Measurements from ENCODE around the gene DBH. TPM values are rescaled to one million over a fixed set of nuclear protein-coding genes. Genes with fewer than 3 reads are reported as not detected.

The DBH gene
- polyA plus RNA-seq, 6 donors from 2014 or later: not detected

DNA sequence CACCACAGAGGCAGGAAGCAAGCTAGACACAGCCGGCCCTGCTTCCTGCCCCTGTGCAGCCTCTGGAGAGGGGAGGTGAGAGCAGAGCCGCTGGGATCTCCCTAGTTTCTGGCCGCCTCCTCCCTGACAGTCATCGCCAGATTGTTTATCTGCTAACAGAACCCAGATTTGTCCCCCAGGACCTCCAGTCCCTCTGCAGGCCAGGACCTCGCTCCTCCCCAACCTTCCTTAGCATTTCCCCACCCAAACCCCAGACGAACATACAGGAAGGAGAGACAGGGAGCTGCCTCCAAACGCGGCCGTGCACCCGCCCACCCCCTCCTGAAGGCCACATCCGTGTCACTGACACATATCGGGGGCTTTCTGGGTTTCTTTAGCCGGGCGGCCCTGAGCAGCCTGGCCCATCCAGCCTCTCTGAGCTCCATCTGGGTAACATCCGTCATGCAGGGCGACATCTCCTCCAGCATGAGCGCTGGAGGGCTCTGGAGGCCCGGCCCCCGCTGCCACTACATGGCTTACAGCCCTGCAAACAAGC is 47.5 kb downstream of the DBH start:
- H3K27me3 Mint-ChIP-seq: peaks cover 0 to 10% (median 0%) of the 10 kb centered on the region in 3 donors
- DNase-seq: no peak
- peak overlapping the region in 3 of 8 donors; percentile 5 to 66 (median 29) for H3K4me3 Mint-ChIP-seq
- H3K9me3 Mint-ChIP-seq: no peaks in the 10 kb centered on the region
- ATAC-seq (ENCODE audit: low read depth in 2 of 2): peak in 1 of 2 donors; percentile 45
- peak overlapping the region in 2 of 6 donors; percentile 27 to 62 for H3K27ac Mint-ChIP-seq
- H3K4me1 Mint-ChIP-seq: peaks cover 0 to 9% (median 0%) of the 10 kb centered on the region in 3 donors
- H3K36me3 Mint-ChIP-seq: no peaks in the 10 kb centered on the region

DNA sequence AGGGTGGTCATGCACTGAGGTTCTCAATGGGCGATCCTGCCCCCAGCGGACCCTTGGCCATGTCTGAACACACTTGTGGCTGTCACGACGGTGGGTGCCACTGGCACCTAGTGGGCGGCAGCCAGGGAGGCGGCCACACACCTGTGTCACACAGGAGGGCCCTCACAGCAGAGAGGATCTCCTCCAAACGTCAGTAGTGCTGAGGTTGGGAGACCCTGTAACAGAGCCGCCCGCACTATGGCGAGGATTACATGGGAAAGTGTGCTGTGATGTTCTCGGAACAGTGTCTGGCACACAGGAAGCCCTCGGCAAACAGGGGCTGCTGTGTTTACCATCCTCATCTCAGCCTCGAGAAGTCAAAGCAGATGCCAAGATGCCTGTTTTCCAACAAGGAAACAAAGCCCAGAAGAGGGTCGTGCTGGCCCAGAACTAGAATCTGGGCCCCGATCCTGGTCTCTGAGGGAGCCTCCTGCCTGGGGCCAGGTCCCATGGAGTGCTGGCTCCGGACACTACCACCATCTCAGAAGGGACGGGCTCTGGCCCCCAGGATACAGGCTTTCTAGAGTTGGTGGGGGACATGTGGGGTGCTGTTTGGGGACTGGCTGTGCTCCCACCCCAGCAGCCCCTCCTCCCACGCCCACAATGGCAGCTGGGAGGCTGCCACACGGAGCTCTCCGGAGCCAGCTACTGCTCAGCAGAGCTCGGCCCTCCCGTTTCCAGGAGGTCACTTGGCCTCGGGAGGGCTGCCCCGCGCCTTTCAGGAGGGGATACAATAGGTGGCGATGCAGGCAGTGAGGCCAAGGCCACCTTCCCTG is 48.2 kb downstream of the DBH start:
- peaks cover 0 to 12% (median 0%) of the 10 kb centered on the region in 3 donors for H3K27me3 Mint-ChIP-seq
- H3K27ac Mint-ChIP-seq: no peak overlapping the region
- no peaks in the 10 kb centered on the region for H3K36me3 Mint-ChIP-seq
- H3K4me3 Mint-ChIP-seq: peak overlapping the region in 1 of 8 donors; percentile 66
- H3K9me3 Mint-ChIP-seq: no peaks in the 10 kb centered on the region
- ATAC-seq (ENCODE audit: low read depth in 2 of 2): no peak
- peaks cover 0 to 9% (median 0%) of the 10 kb centered on the region in 3 donors for H3K4me1 Mint-ChIP-seq
- no peak for DNase-seq

DNA sequence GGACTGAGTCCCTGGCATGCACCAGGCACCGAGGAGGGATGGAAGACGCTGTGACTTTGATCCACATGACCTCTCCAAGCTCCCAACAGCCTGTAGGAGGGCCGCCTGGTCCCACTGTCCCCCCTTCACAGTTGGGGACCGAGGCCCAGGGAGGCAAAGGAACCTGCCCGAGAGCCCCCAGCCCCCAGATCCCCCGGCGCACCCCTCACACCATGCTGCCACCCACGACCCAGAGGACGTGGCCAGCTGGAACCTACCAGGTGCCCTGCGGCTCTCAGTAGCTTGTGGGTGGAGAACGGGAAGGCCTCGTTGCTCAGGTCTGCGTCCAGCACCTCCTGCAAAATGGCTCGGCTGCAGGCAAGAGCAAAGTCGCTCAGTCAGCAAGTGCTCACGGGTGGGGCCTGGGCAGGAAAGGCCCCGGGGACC is 48.8 kb downstream of the DBH start:
- peaks cover 0 to 12% (median 0%) of the 10 kb centered on the region in 3 donors for H3K27me3 Mint-ChIP-seq
- H3K4me1 Mint-ChIP-seq: peaks cover 0 to 9% (median 0%) of the 10 kb centered on the region in 3 donors
- ATAC-seq (ENCODE audit: low read depth in 2 of 2): no peak
- H3K9me3 Mint-ChIP-seq: no peaks in the 10 kb centered on the region
- no peaks in the 10 kb centered on the region for H3K36me3 Mint-ChIP-seq
- H3K4me3 Mint-ChIP-seq: no peak overlapping the region
- DNase-seq: no peak
- H3K27ac Mint-ChIP-seq: no peak overlapping the region

DNA sequence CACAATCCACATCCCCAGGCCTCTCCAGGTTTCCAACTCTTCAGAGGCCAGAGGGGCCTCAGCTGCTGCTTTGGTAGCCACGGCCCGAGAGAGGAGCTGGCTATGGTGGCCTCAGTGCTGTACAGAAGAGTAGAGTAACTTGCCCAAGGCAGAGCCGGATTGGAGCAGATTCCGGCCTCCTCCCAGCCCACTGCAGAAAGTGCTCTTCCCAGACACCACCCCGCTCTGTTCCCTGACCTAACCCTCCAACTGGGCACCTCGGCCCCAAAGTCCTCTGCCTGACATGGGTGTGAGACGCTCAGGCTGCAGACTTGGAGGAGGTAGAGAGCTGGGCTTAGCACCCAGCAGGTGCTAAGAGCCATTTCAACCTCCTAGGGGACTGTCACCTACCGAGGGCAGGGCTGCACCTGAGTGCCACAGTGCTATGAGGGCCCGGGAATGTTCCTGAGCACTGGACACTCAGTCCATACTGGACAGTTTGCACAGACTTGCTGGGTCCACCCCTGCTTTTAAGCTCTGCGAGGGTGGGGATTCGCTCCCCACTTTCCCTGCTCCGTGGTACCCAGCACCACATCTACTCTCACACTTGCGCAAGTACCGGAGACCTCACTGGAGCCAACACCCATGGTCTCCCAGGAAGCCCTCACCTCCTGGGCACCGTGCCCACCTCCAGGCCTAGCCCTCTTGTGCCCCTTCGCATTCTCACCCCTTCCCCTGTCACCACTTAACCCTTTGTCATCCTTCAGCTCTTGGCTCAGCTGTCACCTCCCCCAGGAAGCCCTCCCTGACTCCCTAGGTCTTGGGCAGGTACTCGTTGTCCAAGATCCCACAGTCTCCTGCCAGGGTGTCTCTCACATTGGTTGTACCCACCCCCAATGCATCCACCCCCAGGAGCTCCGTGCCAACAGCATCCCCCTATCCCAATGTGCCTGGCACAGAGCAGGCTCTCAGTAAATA is 49.8 kb downstream of the DBH start:
- Mint-ChIP-seq H3K4me3 (no peak overlapping the region), H3K27ac (peak overlapping the region in 2 of 6 donors; percentile 38 to 78), H3K36me3 (no peaks in the 10 kb centered on the region), H3K27me3 (peaks cover 0 to 12% (median 0%) of the 10 kb centered on the region in 3 donors), H3K4me1 (peaks cover 0 to 9% (median 0%) of the 10 kb centered on the region in 3 donors), H3K9me3 (no peaks in the 10 kb centered on the region)
- DNase-seq (no peak), ATAC-seq (ENCODE audit: low read depth in 2 of 2) (no peak)

DNA sequence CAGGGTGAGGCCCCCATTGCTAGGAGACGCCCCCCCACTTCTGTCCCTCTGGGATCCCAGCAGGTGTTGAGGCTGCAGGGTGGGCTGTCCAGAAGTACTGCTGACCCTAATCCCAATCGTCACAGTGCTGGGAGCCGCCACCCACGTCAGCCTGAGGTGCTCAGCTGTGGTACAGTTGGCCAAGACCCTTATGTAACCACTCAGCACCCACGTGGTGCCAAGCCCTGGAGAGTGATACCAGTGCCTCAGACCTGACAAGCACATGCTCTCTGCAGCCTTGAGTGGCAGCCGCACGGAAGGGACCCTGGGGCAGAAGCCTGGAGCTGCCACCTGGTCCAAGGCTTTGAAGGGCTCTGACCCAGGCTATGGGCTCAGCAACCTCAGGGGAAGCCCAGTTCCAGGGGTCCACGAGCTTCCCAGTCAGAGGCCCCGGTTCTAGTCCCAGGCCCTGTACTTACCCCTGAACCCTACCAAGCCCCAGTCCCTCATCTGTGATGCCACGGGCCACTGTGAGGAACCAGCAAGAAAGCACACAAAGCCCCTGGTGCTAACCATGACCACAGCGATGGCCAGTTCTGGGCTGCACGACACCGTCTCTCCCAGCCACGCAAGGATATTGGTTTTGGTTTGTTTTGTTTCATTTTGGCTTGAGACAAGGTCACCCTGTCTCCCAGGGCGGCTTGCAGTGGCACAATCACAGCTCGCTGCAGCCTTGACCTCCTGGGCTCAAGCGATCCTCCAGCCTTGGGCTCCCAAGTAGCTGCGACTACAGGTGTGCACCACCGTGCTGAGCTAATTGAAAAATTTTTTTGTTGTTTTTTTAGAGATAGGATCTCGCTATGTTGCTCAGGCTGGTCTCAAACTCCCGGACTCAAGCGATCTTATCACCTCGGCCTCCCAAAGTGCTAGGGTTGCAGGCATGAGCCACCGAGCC is 50.7 kb downstream of the DBH start:
- H3K9me3 Mint-ChIP-seq: no peaks in the 10 kb centered on the region
- no peak overlapping the region for H3K4me3 Mint-ChIP-seq
- peak overlapping the region in 1 of 6 donors; percentile 50 for H3K27ac Mint-ChIP-seq
- no peaks in the 10 kb centered on the region for H3K36me3 Mint-ChIP-seq
- peaks cover 0 to 12% (median 0%) of the 10 kb centered on the region in 3 donors for H3K27me3 Mint-ChIP-seq
- H3K4me1 Mint-ChIP-seq: peaks cover 0 to 9% (median 0%) of the 10 kb centered on the region in 3 donors
- DNase-seq (no peak), ATAC-seq (ENCODE audit: low read depth in 2 of 2) (no peak)

DNA sequence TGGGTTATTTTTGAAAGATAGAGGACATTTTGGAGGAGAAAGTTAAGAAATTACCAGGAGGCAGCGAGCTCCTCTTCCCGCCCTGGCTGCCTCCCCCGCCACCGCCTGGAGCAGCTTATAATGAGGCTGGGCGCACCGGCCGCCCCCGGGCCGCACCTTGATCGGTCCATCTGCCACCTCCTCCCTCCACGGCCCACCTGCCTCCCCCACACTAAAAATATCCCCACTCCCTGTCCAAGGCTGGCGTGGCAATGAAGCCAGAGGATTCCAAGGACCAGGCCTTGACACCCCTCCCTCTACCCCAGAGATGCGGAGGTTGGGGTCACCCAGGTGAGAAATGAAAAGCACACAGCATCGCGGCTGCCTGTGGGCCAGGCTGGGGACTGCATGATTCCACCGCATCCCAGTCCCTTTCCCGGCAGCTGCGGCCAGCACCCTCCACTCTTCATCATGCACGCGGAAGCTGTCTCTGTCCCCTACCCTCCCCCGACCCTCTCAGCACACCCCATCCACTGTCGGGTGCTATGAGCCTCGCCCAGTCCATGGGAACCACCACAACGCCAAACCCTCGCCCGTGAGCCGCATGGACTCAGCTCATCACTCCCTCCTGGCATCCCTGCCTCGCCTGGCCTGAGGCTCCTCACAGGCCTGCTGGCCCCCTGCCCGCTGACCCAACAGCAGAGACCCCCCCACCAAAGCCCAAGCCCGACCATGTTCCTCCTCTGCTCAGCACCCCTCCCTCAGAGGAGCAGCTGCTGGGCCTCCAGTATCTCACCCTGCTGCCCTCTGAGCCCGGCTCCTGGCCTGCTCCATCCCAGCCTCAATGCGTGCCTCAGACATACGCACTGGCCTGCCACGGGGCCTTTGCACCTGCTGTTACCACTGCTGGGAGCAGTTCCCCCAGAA is 51.9 kb downstream of the DBH start:
- H3K27ac Mint-ChIP-seq: no peak overlapping the region
- no peak overlapping the region for H3K4me3 Mint-ChIP-seq
- H3K27me3 Mint-ChIP-seq: peaks cover 0 to 12% (median 11%) of the 10 kb centered on the region in 3 donors
- DNase-seq (no peak), ATAC-seq (ENCODE audit: low read depth in 2 of 2) (no peak)
- peaks cover 0 to 9% (median 0%) of the 10 kb centered on the region in 3 donors for H3K4me1 Mint-ChIP-seq
- H3K36me3 Mint-ChIP-seq: no peaks in the 10 kb centered on the region
- H3K9me3 Mint-ChIP-seq: no peaks in the 10 kb centered on the region

DNA sequence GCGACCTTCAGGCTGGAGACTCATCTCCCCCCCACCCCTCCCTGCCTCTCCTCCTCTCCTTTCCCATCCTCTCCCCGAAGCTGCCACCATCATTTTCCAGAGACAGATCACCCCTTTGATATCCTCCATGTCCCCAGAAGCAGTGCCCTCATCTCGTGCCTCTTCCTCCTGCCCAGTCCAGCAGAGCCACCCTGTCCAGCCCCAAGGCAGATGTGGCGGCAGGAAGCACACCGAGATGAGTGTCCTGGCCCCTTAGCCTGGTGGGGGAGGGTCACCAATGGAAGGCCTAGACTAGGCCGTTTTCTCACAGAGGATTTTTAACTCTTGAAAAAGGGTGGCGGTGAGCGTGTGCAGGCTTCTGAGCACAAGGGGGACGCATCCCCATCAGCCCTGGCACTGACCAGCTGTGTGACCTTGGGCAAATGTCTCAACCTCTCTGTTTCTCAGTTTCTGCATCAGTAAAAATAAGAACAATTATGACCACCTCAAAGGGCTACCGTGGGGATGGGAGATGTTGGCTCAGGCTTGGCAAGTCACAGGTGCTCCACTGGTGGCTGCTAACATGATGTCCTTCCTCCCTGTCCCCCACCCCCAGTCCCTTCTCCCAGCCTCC is 53.1 kb downstream of the DBH start:
- Mint-ChIP-seq H3K27me3 (peaks cover 0 to 18% (median 15%) of the 10 kb centered on the region in 3 donors), H3K27ac (no peak overlapping the region), H3K4me1 (no peaks in the 10 kb centered on the region), H3K4me3 (no peak overlapping the region), H3K9me3 (no peaks in the 10 kb centered on the region), H3K36me3 (no peaks in the 10 kb centered on the region)
- DNase-seq (no peak), ATAC-seq (ENCODE audit: low read depth in 2 of 2) (no peak)

DNA sequence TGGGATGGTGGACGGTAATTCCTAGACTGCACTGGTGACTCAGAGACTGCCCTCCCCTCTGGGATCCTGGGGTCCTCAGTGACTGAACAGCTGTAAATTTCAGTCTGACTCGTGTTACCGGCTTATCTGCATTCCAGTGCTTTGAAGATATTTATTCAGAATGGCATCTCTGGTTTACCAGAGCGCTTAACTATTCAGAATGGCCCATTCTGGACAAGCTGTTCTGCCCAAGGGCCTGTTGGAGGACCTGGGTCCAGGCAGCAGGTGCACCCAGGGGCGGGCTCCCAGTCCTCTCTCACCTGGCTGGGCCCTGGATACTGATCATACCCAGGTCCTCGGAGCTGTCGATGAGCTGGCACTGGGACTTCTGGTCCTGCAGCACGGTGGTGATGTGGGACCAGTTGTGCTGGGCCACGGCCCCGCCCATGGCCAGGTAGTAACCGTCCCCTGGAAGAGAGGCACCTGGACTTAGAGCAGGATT is 54.0 kb downstream of the DBH start:
- peaks cover 0 to 23% (median 22%) of the 10 kb centered on the region in 3 donors for H3K27me3 Mint-ChIP-seq
- peaks cover 0 to 4% (median 2%) of the 10 kb centered on the region in 3 donors for H3K4me1 Mint-ChIP-seq
- no peaks in the 10 kb centered on the region for H3K9me3 Mint-ChIP-seq
- H3K4me3 Mint-ChIP-seq: no peak overlapping the region
- no peaks in the 10 kb centered on the region for H3K36me3 Mint-ChIP-seq
- ATAC-seq (ENCODE audit: low read depth in 2 of 2) (no peak), DNase-seq (no peak)
- H3K27ac Mint-ChIP-seq: no peak overlapping the region

DNA sequence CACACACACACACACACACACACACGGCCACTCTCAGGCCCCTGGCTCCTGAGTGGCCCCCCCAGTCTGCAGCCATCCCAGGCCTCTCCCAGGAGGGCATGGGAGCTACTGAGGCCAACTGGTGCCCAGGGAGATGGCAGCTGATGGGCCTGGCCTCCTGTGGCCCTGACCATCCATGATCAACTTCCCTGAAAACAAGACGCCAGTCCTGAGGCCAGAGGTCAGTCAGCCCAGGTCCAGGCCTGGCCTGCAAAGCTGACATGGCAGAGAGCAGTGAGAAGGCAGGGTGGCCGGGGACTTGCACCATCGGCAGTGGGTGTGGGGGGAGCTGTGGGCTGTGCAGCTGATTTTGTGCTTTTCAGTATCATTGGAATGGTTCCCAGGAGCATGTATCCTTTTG is 55.0 kb downstream of the DBH start:
- no peak for DNase-seq
- Mint-ChIP-seq H3K27ac (peak overlapping the region in 1 of 6 donors; percentile 82), H3K36me3 (no peaks in the 10 kb centered on the region), H3K9me3 (no peaks in the 10 kb centered on the region), H3K27me3 (peaks cover 0 to 32% (median 28%) of the 10 kb centered on the region in 3 donors), H3K4me1 (peaks cover 0 to 4% (median 2%) of the 10 kb centered on the region in 3 donors), H3K4me3 (no peak overlapping the region)
- ATAC-seq (ENCODE audit: low read depth in 2 of 2): no peak

DNA sequence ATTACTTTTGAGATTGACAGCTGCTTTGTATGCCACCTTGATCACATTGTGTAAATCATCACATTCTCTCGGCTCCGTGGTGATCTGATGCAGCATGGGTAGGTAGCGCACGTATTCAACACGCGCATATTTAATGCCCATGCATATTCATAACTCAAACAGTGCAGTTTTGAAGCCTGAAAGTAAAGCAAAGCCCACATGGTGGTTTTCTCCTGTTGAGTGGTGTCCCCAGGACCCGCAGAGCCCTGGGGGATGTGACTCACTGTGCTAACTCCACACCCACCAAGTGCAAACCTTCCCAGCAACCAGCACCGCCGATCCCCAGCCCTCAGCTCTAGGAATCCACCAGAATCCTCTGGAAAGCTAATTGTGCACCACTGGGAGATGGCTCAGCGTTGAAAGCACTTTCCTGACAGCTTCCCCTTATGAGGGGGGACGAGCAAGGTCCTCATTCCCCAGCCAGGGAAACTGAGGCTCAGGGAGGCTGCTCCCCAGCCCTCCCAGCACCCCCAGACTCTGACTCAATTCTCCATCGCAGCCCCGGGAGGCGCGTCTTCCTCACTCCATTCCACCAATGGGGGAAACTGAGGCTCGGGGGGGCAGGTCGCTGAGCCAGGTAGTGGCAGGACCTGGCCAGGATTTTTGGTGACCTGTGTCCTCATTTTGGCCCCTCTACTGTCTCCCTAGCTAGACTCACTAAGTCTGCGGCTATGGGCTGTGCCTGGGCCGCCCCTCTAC is 55.6 kb downstream of the DBH start:
- H3K9me3 Mint-ChIP-seq: no peaks in the 10 kb centered on the region
- peaks cover 0 to 38% (median 29%) of the 10 kb centered on the region in 3 donors for H3K27me3 Mint-ChIP-seq

More for the DNA sequence above, 55.6 kb downstream of the DBH start:
- DNase-seq: no peak
- H3K36me3 Mint-ChIP-seq: no peaks in the 10 kb centered on the region
- H3K27ac Mint-ChIP-seq: peak overlapping the region in 1 of 6 donors; percentile 15
- H3K4me1 Mint-ChIP-seq: peaks cover 0 to 4% (median 2%) of the 10 kb centered on the region in 3 donors
- H3K4me3 Mint-ChIP-seq: peak overlapping the region in 1 of 8 donors; percentile 42
- no peak for ATAC-seq (ENCODE audit: low read depth in 2 of 2)
